WERI-Rb-1 (cell line): ENCODE data around the gene TNK2.
A peak's percentile ranks its signal among the peaks of the same experiment; 100 is the strongest.

Experiments used
- DNase-seq: peaks from one replicate; pipeline ENCODE4 v3.0.0-alpha.2; 2020
- H3K27ac ChIP-seq: fragments of 250-450 bp; sonication (Bioruptor Pico); 2 replicates; pipeline ENCODE4 v1.5.1; 2020; ENCODE audit warnings: mild to moderate bottlenecking, moderate library complexity
- H3K27me3 ChIP-seq: fragments of 250-450 bp; sonication (Bioruptor Pico); 2 replicates; pipeline ENCODE4 v1.5.1; 2021; ENCODE audit warnings: mild to moderate bottlenecking, low read depth, moderate library complexity; ENCODE audit not compliant: insufficient read depth, severe bottlenecking
- H3K36me3 ChIP-seq: fragments of 250-450 bp; sonication (Bioruptor Pico); 2 replicates; pipeline ENCODE4 v1.5.1; 2020; ENCODE audit warnings: mild to moderate bottlenecking, moderate library complexity
- H3K4me3 ChIP-seq: 2 replicates; pipeline ENCODE4 v1.5.1; 2011; ENCODE audit warnings: low read depth, mild to moderate bottlenecking, control low read depth, low read length
- H3K9me3 ChIP-seq: fragments of 250-450 bp; sonication (Bioruptor Pico); 2 replicates; pipeline ENCODE4 v1.5.1; 2021; ENCODE audit warnings: mild to moderate bottlenecking, moderate library complexity; ENCODE audit not compliant: severe bottlenecking
- CTCF ChIP-seq: IDR thresholded peaks from 2 replicates; pipeline ENCODE4 v1.5.1; 2011; ENCODE audit warnings: low read depth, mild to moderate bottlenecking, control low read depth, inconsistent platforms, low read length

Gene TNK2

GRCh38 chr3:195895861-195896360 lies 12.4 kb downstream of the TNK2 start:
- DNase-seq: peak; percentile 11
- Histone ChIP-seq H3K4me3 (peak overlapping the region; percentile 46), H3K27ac (peak overlapping the region; percentile 64), H3K27me3 (no peaks in the 10 kb centered on the region), H3K36me3 (no peaks in the 10 kb centered on the region), H3K9me3 (no peaks in the 10 kb centered on the region)
- no peak for TF ChIP-seq CTCF

- Histone ChIP-seq H3K36me3 (no peaks in the 10 kb centered on the region), H3K27ac (peak overlapping the region; percentile 34; the same call in 1 of the 2 replicates), H3K9me3 (no peaks in the 10 kb centered on the region), H3K4me3 (peak overlapping the region; percentile 41), H3K27me3 (no peaks in the 10 kb centered on the region)
- peak; percentile 52 for TF ChIP-seq CTCF
- DNase-seq: peak; percentile 45
Observed at GRCh38 chr3:195895078-195895860, 13.1 kb downstream of the TNK2 start.

GRCh38 chr3:195893916-195894465 lies 14.4 kb downstream of the TNK2 start:
- no peaks in the 10 kb centered on the region for H3K27me3 ChIP-seq
- TF ChIP-seq CTCF: no peak
- no peaks in the 10 kb centered on the region for H3K36me3 ChIP-seq
- DNase-seq: no peak
- H3K4me3 ChIP-seq: no peak overlapping the region
- H3K27ac ChIP-seq: no peak overlapping the region
- no peaks in the 10 kb centered on the region for H3K9me3 ChIP-seq

GRCh38 chr3:195893516-195893915 lies 14.8 kb downstream of the TNK2 start:
- Histone ChIP-seq H3K27ac (no peak overlapping the region), H3K4me3 (no peak overlapping the region), H3K9me3 (no peaks in the 10 kb centered on the region), H3K27me3 (no peaks in the 10 kb centered on the region), H3K36me3 (no peaks in the 10 kb centered on the region)
- no peak for TF ChIP-seq CTCF
- no peak for DNase-seq

GRCh38 chr3:195893044-195893395 lies 15.3 kb downstream of the TNK2 start:
- Histone ChIP-seq H3K27me3 (no peaks in the 10 kb centered on the region), H3K4me3 (no peak overlapping the region), H3K36me3 (no peaks in the 10 kb centered on the region), H3K9me3 (no peaks in the 10 kb centered on the region), H3K27ac (no peak overlapping the region)
- TF ChIP-seq CTCF: no peak
- no peak for DNase-seq
